IPS-20b (cell line): ENCODE data around the gene ARHGAP24.

Source experiments
- H3K27ac ChIP-seq: one replicate; pipeline ENCODE4 v1.5.1; 2013; ENCODE audit warnings: low read length
- H3K27me3 ChIP-seq: 2 replicates; pipeline ENCODE4 v1.6.1; 2013; ENCODE audit warnings: mild to moderate bottlenecking, low read length, inconsistent platforms; ENCODE audit not compliant: insufficient read depth
- H3K36me3 ChIP-seq: 2 replicates; pipeline ENCODE4 v1.6.1; 2013; ENCODE audit warnings: low read depth, mild to moderate bottlenecking, inconsistent platforms, low read length, moderate library complexity; ENCODE audit not compliant: insufficient read depth
- H3K4me1 ChIP-seq: 2 replicates; pipeline ENCODE4 v1.6.1; 2013; ENCODE audit warnings: mild to moderate bottlenecking, control low read depth, inconsistent platforms, low read length, moderate library complexity; ENCODE audit not compliant: insufficient read depth
- H3K4me3 ChIP-seq: 2 replicates; pipeline ENCODE4 v1.5.1; 2013; ENCODE audit warnings: mild to moderate bottlenecking, low read length, inconsistent platforms
- H3K9ac ChIP-seq: 2 replicates; pipeline ENCODE4 v1.6.1; 2013; ENCODE audit warnings: low read depth, mild to moderate bottlenecking, inconsistent platforms, low read length, moderate library complexity
- H3K9me3 ChIP-seq: 2 replicates; pipeline ENCODE4 v1.6.1; 2013; ENCODE audit warnings: mild to moderate bottlenecking, low read depth, low read length, inconsistent platforms; ENCODE audit not compliant: insufficient read depth

ARHGAP24 gene

DNA sequence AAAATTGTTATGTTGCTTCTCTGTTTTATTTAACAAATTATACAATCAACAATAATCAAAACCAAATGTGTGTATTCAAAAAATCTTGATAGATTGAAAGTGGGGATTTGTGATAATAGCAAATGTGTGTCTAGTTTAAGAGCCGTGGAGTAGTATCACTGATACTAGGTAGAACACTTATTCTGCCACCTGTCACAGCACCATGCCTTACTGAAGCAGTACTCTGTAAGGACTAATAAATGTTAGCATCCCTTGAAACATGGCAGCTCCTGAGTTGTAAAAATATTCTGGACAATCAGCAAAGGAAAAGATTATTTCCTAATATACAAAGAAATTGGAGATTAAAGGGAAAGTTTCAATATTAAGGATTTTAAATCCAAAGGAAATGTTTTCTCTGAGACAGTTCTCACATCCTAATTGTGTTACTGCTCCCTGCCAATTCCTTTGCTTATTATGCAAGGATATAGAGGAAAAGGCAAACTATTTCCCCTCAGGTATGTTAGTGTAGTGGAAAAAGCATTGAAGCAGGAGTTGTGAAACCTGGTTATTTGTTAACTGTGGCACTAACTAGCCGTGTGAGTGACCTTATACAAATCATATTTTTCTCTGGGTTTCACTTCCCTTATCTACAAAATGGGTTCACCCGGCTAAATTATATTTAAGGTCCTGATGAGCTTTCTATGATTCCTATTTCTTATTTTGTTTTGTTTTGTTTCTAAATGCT lies 303.1 kb downstream of the ARHGAP24 start:
- no peak overlapping the region for H3K9ac ChIP-seq

DNA sequence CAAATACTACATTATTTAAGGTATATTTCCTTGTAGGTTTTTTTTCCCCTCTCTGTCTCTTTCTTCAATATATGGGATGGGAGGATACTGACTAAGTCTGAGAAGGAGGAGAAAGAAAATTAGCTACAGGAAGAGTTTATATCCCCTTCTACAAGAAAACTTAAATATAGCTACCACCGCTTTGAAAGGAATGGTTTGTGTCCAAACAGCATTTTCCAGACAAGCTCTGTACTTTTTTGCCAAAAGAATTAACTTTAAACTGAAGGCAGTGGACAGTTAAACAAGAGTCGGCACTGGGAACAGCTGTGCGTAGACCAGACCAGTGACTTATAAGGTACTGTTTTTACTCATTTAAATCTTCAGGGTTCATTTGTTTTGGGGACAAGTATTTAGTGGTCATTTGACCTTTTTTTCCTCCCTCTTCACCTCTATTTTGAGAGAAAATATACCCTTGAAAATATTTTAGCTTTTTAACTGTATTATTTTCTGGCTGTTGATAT lies 303.7 kb downstream of the ARHGAP24 start:
- no peaks in the 10 kb centered on the region for H3K27me3 ChIP-seq
- no peaks in the 10 kb centered on the region for H3K36me3 ChIP-seq
- H3K4me3 ChIP-seq = no peak overlapping the region
- no peak overlapping the region for H3K9ac ChIP-seq
- no peak overlapping the region for H3K27ac ChIP-seq
- peaks cover 13% of the 10 kb centered on the region for H3K4me1 ChIP-seq
- no peaks in the 10 kb centered on the region for H3K9me3 ChIP-seq

More for the DNA sequence above, 303.1 kb downstream of the ARHGAP24 start:
- Histone ChIP-seq H3K4me3 (no peak overlapping the region), H3K4me1 (peaks cover 17% of the 10 kb centered on the region), H3K27me3 (no peaks in the 10 kb centered on the region), H3K9me3 (no peaks in the 10 kb centered on the region), H3K36me3 (no peaks in the 10 kb centered on the region), H3K27ac (no peak overlapping the region)

DNA sequence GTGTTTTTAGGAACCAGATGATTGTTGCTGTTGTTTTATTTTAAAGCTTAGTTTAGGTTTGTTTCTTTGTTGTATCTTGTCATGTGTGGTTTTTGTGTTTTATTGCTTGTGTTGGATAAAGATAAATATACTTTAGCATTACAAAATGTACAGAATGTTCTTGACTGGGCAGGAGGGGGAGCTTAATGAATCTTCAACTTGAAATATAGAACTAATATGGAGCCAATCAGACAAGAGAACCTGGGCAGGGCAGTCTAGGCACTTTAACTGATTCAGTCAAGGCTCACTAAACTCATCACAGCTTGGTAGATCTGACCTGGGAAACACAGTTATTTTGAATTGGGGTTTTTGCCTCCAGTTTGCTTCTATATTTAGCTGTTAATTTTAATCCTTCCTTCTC lies 304.2 kb downstream of the ARHGAP24 start:
- Histone ChIP-seq H3K9me3 (no peaks in the 10 kb centered on the region), H3K4me1 (peaks cover 8% of the 10 kb centered on the region), H3K4me3 (no peak overlapping the region), H3K27ac (no peak overlapping the region), H3K9ac (no peak overlapping the region), H3K27me3 (no peaks in the 10 kb centered on the region), H3K36me3 (no peaks in the 10 kb centered on the region)

DNA sequence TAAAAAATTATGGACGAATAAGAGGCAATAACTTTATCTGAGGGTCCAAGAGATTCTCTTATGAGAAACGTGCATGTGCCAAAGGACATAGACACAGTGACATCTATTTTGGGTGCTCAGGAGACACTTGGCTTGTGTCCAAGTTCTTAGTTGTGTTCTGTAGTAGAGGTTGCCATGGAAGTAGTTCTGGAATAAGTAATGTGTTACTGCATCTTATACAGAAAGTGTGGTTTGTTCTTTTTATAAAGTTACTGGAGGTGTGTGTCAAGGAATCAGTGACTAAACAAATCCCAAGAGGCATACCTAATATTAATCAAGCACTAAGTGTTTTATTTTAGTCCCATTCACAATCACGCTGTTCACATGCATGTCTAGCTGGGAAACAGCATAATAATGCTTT lies 305.7 kb downstream of the ARHGAP24 start:
- H3K27ac ChIP-seq = no peak overlapping the region
- no peak overlapping the region for H3K4me3 ChIP-seq
- no peaks in the 10 kb centered on the region for H3K36me3 ChIP-seq
- H3K27me3 ChIP-seq = no peaks in the 10 kb centered on the region
- no peak overlapping the region for H3K9ac ChIP-seq
- no peaks in the 10 kb centered on the region for H3K9me3 ChIP-seq
- no peaks in the 10 kb centered on the region for H3K4me1 ChIP-seq

DNA sequence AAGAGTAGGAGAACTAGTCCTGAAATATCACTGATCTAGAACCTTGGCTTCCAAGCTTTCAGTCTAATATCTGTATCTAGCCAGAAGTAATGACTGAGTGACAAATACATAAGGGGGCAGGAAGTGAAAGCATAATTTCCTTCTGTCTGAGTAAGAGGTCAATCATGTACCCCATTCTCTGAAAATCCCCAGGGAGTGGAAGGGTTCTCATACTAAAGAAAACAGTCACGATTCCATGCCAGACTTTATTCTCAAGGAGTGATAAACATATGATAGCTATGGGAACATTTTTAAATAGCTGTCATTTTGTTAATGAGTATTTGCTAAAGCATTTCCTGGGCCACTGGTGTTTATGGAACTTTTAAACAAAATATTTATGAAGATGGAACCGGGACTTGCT lies 308.5 kb downstream of the ARHGAP24 start:
- H3K27me3 ChIP-seq = no peaks in the 10 kb centered on the region
- no peak overlapping the region for H3K4me3 ChIP-seq
- no peaks in the 10 kb centered on the region for H3K9me3 ChIP-seq
- no peaks in the 10 kb centered on the region for H3K4me1 ChIP-seq
- no peak overlapping the region for H3K9ac ChIP-seq
- no peaks in the 10 kb centered on the region for H3K36me3 ChIP-seq
- no peak overlapping the region for H3K27ac ChIP-seq

DNA sequence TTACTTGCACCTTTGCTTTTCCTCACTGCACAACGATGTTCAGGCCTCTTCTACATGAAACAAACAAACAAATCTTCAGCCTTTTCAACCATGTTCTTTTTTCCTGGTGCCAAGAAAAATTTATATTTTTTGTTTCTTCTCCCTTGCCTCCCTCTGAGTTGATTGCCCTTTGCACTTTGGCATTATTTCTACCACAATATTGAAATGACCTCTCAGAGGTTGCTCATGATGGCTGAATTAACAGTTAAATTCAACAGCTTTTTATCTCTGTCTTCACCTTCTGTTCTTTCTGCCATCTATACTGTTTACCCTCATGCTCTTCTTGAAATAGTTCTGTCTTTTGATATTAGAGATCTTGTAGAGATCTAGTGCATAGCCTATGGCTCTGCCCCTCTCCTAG lies 308.9 kb downstream of the ARHGAP24 start:
- Histone ChIP-seq H3K9ac (no peak overlapping the region), H3K4me3 (no peak overlapping the region), H3K27me3 (no peaks in the 10 kb centered on the region), H3K9me3 (no peaks in the 10 kb centered on the region), H3K4me1 (no peaks in the 10 kb centered on the region), H3K36me3 (no peaks in the 10 kb centered on the region), H3K27ac (no peak overlapping the region)

DNA sequence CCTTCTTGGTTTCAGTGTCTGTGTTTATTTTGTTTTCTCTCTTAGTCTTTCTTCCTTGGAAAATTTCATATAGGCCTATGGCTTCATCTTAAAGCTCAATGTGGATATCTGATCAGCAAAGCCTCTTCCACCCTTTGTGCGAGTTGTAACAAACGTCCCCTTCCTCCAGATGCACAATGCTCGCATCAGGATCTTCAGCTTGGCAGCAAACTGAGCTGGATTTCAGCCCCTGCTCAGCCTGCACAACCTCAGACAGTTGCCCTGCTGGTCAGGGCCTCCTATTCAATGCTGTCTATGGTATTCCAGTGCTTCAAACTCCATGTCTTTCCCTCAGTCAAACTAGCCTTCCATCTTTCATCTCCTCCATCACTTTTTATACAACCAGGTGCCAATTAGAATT lies 309.4 kb downstream of the ARHGAP24 start:
- Histone ChIP-seq H3K4me1 (no peaks in the 10 kb centered on the region), H3K9me3 (no peaks in the 10 kb centered on the region), H3K27ac (no peak overlapping the region), H3K4me3 (no peak overlapping the region), H3K36me3 (no peaks in the 10 kb centered on the region), H3K9ac (no peak overlapping the region), H3K27me3 (no peaks in the 10 kb centered on the region)

DNA sequence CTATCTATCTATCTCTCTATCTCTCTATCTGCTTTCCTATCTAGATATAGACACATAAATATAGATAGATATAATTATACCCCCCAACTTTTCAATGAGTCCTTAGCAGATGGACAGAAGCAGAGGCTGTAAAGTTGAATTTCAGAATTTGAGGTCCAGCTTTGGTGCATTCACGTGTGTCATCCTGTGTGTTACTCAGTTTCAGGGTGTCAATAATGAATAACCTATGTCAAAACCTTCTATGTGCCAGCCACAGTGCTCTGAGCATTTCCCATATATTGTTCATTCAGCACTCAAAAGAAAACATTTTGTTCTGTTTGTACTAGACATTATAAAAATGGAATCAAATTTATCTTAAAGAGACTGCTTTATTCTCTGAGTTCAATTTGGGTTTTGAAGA lies 310.0 kb downstream of the ARHGAP24 start:
- H3K4me3 ChIP-seq = no peak overlapping the region
- no peaks in the 10 kb centered on the region for H3K4me1 ChIP-seq
- H3K9me3 ChIP-seq = no peaks in the 10 kb centered on the region
- H3K27me3 ChIP-seq = no peaks in the 10 kb centered on the region
- H3K9ac ChIP-seq = no peak overlapping the region
- H3K36me3 ChIP-seq = no peaks in the 10 kb centered on the region
- no peak overlapping the region for H3K27ac ChIP-seq

DNA sequence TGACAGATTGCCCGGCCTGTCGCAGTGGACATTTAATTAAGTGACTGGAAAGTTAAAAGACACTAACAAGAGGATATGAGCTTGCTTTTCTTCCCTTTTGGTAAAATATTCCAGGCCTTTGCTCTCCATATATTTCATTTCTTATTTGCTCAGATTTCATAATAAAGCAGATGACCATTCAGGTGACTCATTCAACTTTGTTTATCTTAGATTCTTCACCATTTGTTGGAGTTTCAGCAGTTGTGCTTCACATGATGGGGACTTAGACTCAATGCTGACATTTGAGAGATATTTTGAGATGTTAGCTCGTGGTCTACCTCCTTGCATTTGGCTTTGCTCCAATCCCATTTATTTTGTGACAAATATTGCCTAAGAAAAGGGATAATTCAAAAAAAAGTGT lies 312.2 kb downstream of the ARHGAP24 start:
- no peaks in the 10 kb centered on the region for H3K36me3 ChIP-seq
- no peaks in the 10 kb centered on the region for H3K27me3 ChIP-seq
- no peaks in the 10 kb centered on the region for H3K4me1 ChIP-seq
- no peak overlapping the region for H3K9ac ChIP-seq
- no peak overlapping the region for H3K27ac ChIP-seq
- no peaks in the 10 kb centered on the region for H3K9me3 ChIP-seq
- no peak overlapping the region for H3K4me3 ChIP-seq

DNA sequence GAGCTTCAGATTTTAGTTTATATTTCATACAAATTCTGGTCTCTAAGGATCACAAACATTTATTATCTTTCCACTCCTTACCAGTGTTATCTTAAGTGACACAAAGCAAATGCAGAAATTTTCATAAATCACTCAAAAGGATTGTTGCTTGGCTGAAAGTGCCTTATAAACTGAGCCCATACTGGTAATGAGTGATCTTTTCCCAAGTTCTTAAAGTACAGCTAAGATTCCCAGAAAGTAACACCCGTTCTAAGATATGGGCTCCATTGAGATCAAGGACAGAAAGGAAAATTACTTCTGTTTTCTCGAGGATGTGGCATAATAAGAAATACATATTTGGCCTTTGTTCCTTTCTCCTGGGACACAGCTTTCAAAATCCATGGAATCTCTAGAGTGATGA lies 313.7 kb downstream of the ARHGAP24 start:
- no peaks in the 10 kb centered on the region for H3K36me3 ChIP-seq
- H3K27ac ChIP-seq = no peak overlapping the region

DNA sequence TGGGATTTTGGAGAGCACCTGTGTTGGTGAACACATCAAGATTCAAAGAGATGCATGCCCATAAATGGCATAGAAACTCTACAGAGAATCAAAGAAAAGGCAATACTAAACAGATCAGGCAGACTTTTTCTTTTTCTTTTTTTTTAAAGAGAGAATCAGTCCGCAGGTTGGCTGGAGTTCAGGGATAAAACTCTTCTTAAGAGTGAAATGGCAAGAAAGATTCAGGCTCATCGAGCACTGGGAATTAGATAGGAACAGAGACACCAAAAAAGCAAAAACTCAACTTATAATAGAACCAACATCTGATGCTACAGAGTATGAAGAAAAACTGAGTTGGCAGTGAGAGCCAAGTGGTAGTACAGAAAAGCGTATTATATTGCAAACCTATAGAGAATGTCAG lies 314.3 kb downstream of the ARHGAP24 start:
- Histone ChIP-seq H3K9ac (no peak overlapping the region), H3K4me3 (no peak overlapping the region), H3K27ac (no peak overlapping the region), H3K9me3 (no peaks in the 10 kb centered on the region), H3K4me1 (no peaks in the 10 kb centered on the region), H3K27me3 (no peaks in the 10 kb centered on the region), H3K36me3 (no peaks in the 10 kb centered on the region)

More for the DNA sequence above, 313.7 kb downstream of the ARHGAP24 start:
- no peak overlapping the region for H3K9ac ChIP-seq
- no peak overlapping the region for H3K4me3 ChIP-seq
- no peaks in the 10 kb centered on the region for H3K9me3 ChIP-seq
- no peaks in the 10 kb centered on the region for H3K27me3 ChIP-seq
- H3K4me1 ChIP-seq = no peaks in the 10 kb centered on the region

DNA sequence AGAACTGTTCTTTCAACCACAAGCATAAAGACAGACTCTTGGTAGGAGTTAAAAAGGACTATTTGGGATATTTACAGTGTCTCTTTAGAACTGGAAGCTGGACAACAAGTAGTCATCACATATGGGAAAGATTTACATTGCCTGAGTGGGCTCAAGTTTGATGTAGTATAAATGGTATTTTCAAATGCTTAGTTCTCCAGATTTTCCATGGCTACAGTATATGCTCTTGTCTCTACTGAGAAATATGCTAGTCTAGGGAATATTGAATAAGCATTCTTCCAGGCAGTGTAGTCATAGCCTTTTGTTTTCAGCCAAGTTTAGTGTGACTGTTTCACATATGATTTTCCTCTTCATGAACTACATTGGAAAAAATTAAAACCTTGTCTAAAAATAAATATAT lies 315.6 kb downstream of the ARHGAP24 start:
- no peak overlapping the region for H3K4me3 ChIP-seq
- H3K27ac ChIP-seq = no peak overlapping the region
- no peak overlapping the region for H3K9ac ChIP-seq
- H3K36me3 ChIP-seq = no peaks in the 10 kb centered on the region
- H3K27me3 ChIP-seq = no peaks in the 10 kb centered on the region
- no peaks in the 10 kb centered on the region for H3K4me1 ChIP-seq
- no peaks in the 10 kb centered on the region for H3K9me3 ChIP-seq
